ENCODE data around the gene HOXD13. TPM values are rescaled to one million over a fixed set of nuclear protein-coding genes. Genes with fewer than 3 reads are reported as not detected.

HOXD13 gene
- total RNA-seq, 1 donor from 2014 or later = not detected

DNA sequence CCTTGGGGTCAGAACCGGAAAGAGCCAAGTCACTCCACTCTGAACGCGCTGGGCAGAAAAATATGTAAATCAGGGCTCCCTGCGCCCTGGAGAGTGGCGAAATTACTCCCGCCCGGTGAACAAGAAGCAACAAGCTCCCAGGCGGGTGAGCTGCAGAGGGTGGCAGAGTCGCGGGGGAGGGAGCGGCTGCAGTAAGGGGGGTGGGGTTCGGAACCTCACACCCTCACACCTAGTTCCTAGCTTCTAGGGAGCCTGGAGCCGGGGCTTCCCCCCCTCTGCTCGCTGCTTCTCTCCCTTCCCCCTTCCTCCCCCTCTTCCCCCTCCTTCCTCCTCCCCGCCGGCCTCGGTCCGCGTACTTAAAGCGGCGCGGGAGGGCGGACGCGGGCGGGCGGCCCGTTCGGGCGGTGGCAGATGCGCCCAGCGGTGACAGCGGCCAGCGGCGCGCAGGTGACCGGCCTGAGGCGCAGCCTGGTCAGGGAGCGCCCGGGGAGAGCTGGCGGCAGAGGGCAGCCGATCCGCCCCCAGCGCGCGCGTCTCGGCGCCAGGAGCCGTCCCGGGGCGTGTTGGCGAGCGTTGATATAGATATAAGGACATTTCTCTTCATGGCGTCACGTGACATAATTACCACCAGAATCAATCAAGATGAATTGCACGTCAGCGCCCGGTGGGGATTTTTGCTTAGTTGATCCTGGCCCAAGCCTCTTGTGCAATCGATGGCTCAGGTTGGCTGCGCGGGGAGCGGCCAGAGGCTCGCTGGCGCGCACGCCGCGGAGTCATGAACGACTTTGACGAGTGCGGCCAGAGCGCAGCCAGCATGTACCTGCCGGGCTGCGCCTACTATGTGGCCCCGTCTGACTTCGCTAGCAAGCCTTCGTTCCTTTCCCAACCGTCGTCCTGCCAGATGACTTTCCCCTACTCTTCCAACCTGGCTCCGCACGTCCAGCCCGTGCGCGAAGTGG, 14.3 kb downstream of the HOXD13 start, which contains the start of gene HOXD11:
Gene HOXD11 (plus strand): TSS at position 700 of the 959 bp plus-strand sequence. CDS start 76 bp downstream, at position 776.
- Mint-ChIP-seq H3K9me3 (ENCODE audit: unreplicated experiment) (no peaks in the 10 kb centered on the region), H3K27me3 (ENCODE audit: unreplicated experiment) (peaks cover 52% of the 10 kb centered on the region), H3K4me3 (ENCODE audit: unreplicated experiment) (peak within 1 kb of the TSS; percentile 57), H3K4me1 (ENCODE audit: unreplicated experiment) (peaks cover 20% of the 10 kb centered on the region), H3K36me3 (ENCODE audit: low read depth, unreplicated experiment) (no peaks in the 10 kb centered on the region), H3K27ac (ENCODE audit: unreplicated experiment) (peak within 1 kb of the TSS; percentile 76)
- TF ChIP-seq, protein P1, sequence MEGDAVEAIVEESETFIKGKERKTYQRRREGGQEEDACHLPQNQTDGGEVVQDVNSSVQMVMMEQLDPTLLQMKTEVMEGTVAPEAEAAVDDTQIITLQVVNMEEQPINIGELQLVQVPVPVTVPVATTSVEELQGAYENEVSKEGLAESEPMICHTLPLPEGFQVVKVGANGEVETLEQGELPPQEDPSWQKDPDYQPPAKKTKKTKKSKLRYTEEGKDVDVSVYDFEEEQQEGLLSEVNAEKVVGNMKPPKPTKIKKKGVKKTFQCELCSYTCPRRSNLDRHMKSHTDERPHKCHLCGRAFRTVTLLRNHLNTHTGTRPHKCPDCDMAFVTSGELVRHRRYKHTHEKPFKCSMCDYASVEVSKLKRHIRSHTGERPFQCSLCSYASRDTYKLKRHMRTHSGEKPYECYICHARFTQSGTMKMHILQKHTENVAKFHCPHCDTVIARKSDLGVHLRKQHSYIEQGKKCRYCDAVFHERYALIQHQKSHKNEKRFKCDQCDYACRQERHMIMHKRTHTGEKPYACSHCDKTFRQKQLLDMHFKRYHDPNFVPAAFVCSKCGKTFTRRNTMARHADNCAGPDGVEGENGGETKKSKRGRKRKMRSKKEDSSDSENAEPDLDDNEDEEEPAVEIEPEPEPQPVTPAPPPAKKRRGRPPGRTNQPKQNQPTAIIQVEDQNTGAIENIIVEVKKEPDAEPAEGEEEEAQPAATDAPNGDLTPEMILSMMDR (IDR thresholded peaks at IDR 0.05; ENCODE audit: unreplicated experiment) = no peak
- no peak for DNase-seq (ENCODE audit: low spot score)

GRCh38 chr2:176107731-176108181, 15.2 kb downstream of the HOXD13 start:
- TF ChIP-seq, protein P1 (IDR thresholded peaks at IDR 0.05; ENCODE audit: unreplicated experiment) = no peak
- peaks cover 46% of the 10 kb centered on the region for H3K27me3 Mint-ChIP-seq (ENCODE audit: unreplicated experiment)
- no peak overlapping the region for H3K27ac Mint-ChIP-seq (ENCODE audit: unreplicated experiment)
- H3K9me3 Mint-ChIP-seq (ENCODE audit: unreplicated experiment) = no peaks in the 10 kb centered on the region
- H3K4me3 Mint-ChIP-seq (ENCODE audit: unreplicated experiment) = no peak overlapping the region
- H3K4me1 Mint-ChIP-seq (ENCODE audit: unreplicated experiment) = peaks cover 20% of the 10 kb centered on the region
- no peak for DNase-seq (ENCODE audit: low spot score)
- H3K36me3 Mint-ChIP-seq (ENCODE audit: low read depth, unreplicated experiment) = no peaks in the 10 kb centered on the region

DNA sequence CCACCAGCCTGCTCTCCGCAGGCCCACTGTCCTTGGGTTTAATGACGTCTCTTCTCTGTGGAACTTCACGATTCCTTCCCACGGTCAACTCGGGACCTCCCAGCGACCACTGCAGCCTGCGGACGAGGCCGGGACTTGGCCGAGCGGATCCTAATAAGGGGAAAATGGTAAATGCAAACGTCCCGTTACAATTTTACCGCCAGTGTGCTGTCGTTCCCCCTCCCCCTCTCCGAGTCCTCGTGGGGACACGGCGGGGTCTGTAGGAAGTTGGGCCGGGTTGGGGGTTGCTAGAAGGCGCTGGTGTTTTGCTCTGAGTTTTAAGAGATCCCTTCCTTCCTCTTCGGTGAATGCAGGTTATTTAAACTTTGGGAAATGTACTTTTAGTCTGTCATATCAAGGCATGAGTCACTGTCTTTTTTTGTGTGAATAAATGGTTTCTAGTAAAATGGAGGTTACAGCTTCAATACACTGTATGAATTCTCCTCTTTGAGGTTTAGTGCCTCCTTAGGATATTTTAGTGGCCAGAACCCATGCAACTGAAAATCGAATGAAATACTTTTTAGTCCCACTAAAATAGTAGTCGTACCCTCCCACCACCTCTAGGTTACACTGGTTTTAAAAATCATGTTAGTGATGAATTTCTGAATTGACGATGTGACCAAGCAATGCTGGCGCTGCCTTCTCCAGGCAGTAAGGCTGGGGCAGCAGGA, 16.8 kb downstream of the HOXD13 start:
- H3K4me3 Mint-ChIP-seq (ENCODE audit: unreplicated experiment) = no peak overlapping the region
- H3K4me1 Mint-ChIP-seq (ENCODE audit: unreplicated experiment) = peaks cover 24% of the 10 kb centered on the region
- H3K36me3 Mint-ChIP-seq (ENCODE audit: low read depth, unreplicated experiment) = no peaks in the 10 kb centered on the region
- H3K27me3 Mint-ChIP-seq (ENCODE audit: unreplicated experiment) = peaks cover 46% of the 10 kb centered on the region
- no peaks in the 10 kb centered on the region for H3K9me3 Mint-ChIP-seq (ENCODE audit: unreplicated experiment)
- no peak for DNase-seq (ENCODE audit: low spot score)
- TF ChIP-seq, protein P1 (IDR thresholded peaks at IDR 0.05; ENCODE audit: unreplicated experiment) = peak; percentile 16
- H3K27ac Mint-ChIP-seq (ENCODE audit: unreplicated experiment) = no peak overlapping the region

DNA sequence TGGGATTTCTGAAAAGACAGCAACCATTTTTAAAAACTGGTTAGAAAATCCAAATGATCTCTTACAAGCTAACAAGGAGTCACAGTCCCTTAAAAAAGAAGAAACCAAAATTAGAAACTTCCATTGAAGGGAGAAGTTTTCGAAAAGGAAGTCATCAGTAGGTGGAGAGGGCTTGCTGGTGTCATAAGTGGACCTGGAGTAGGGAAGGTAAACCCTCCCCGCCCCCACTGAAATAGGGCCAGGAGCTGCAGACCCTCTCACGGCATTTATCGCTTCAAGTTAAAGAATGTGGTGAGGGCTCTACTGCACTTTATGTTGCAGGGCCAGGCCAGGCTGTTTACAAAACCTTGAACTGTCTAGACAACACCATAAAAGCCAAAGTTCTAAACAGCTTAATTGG, 17.4 kb downstream of the HOXD13 start:
- Mint-ChIP-seq H3K27me3 (ENCODE audit: unreplicated experiment) (peaks cover 42% of the 10 kb centered on the region), H3K36me3 (ENCODE audit: low read depth, unreplicated experiment) (no peaks in the 10 kb centered on the region), H3K27ac (ENCODE audit: unreplicated experiment) (no peak overlapping the region), H3K4me1 (ENCODE audit: unreplicated experiment) (peaks cover 25% of the 10 kb centered on the region), H3K9me3 (ENCODE audit: unreplicated experiment) (no peaks in the 10 kb centered on the region), H3K4me3 (ENCODE audit: unreplicated experiment) (no peak overlapping the region)
- DNase-seq (ENCODE audit: low spot score) = no peak
- TF ChIP-seq, protein P1 (IDR thresholded peaks at IDR 0.05; ENCODE audit: unreplicated experiment) = no peak

All from endothelial cell (in vitro differentiated cells).